Measurements from ENCODE around the gene SIRT4.
"Not testable (repeated sequence)": the region's sequence is repeated elsewhere in the genome, so short reads cannot be mapped to it uniquely, and the experiment has no call there.

SIRT4 gene

DNA sequence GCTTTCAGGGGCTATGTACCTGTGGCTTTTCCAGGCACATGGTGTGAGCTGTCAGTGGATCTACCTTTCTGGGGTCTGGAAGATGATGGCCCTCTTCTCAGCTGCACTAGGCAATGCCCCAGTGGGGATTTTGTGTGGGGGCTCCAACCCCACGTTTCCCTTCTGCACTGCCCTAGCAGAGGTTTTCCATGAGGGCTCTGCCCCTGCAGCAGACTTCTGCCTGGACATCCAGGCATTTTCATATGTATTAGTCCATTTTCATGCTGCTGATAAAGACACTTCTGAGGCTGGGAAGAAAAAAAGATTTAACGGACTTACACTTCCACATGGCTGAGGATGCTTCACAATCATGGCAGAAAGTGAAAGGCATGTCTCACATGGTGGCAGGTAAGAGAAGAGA lies 34.3 kb downstream of the SIRT4 start:
- DNase-seq: not testable (repeated sequence)

DNA sequence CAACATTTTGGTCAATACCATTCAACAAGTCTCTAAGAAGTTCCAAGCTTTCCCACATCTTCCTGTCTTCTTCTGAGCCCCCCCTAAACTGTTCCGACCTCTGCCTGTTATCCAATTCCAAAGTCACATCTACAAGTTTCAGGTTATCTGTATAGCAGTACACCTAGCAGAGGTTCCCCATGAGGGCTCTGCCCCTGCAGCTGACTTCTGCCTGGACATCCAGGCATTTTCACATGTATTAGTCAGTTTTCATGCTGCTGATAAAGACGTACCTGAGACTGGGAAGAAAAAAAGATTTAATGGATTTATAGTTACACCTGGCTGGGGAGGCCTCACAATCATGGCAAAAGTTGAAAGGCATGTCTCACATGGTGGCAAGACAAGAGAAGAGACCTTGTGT lies 35.6 kb downstream of the SIRT4 start:
- no peak for DNase-seq

DNA sequence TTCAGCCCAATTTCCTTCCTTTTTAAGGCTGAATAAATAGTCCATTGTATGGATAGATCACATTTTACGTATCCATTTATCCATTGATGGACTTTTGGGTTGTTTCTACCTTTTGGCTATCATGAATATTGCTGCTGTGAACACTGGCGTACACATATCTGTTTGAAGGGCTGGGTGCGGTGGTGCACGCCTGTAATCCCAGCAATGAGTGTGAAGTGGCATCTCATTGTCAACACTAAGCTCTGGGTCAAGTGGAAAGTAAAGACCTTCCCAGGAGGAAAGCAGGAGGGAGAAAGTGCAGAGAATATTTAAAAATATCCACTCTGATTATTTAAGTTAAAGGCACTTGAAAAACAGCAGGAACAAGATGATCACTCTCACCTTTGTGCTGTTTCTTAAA lies 37.1 kb downstream of the SIRT4 start:
- DNase-seq: no peak

DNA sequence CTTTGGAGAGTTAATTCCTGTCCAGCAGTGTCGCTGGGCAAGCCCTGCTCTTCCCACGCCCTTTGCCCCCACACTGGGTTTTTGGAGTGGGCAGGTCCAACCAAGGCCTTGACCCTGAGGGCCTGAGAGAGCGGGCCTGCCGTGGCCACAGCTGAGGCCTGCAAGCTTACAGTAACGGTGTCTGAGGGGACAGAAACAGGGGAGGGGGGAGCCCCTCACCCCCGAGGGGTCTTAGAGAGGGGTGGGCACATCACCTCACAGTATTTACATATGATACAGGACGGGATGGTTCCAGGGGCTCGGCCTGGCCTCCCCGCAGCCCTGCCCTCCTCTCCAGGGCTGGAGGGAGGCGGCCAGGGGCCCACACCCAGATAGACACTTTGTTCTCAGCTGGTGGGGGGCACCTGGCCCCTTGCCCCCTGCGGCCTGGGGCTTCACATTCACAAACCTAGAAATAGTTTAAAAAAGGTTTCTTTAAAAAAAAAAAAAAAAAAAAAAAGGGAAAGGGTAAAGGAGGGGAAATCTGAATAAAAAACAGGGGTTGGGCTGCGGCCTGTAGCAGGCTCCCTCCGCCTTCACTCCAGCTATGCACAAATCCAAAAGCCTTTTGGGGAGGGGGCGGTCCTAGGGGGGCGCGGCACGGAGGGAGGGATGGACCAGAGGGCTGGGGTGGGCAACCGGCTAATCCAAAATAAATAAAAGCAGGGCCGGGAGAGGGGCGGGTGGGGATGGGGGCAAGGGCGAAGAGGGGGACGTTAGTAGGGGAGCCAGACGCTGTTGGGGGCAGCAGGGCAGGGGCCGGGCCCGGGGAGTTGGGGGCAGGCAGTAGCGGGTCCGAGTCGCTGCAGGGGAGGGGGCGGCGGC lies 40.3 kb downstream of the SIRT4 start:
- no peak for DNase-seq

DNA sequence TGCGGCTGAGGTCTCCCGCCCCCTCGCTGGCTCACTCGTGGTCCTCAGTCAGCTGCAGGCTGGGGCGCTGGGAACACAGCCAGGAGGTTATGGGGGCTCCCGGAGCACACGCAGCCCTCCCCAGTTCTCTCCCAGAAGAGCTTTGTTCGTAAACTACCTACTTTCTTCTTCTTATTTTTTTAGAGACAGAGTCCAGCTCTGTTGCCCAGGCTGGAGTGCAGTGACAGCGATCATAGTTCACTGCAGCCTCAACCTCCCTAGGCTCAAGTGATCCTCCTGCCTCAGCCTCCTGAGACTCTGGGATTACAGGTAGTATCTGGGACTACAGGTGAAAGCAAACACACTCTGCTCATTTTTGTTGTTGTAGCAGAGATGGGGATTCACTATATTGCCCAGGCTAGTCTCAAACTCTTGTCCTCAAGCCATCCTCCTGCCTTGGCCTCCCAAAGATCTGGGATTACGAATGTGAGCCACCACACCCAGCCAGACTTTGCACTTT lies 41.0 kb downstream of the SIRT4 start:
- no peak for DNase-seq

DNA sequence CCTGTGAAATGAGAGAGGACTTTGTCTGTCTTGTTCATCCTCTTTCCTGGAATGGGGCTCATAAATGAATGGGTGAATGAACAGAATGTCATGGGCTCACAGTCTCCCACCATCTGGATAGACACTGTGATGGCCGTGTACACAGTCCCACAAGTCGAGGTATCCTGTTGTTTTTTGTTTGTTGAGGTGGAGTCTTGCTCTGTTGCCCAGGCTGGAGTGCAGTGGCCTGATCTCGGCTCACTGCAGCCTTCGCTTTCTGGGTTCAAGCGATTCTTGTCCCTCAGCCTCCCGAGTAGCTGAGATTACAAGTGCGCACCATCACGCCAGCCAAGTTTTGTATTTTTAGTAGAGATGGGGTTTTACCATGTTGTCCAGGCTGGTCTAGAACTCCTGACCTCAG lies 41.6 kb downstream of the SIRT4 start:
- DNase-seq: no peak

DNA sequence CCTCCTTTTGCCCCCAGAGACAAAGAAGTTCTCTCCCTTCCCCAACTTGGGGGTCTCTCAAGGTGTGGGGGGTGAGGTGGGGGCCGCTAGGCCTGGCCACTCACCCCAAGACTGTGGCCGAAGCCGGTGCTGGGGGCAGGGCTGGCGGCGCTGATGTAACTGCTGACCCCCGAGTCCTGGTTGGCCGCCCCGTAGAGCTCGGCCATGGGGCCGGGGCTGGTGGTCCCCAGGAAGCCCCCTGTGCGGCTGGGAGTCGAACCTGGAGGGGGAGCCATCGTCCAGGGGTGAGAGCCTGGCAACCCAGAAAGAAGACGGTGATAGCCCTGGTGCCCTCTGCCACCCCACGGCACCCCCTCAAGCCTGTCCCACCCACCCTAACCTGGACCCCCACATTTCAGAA lies 43.9 kb downstream of the SIRT4 start:
- no peak for DNase-seq

DNA sequence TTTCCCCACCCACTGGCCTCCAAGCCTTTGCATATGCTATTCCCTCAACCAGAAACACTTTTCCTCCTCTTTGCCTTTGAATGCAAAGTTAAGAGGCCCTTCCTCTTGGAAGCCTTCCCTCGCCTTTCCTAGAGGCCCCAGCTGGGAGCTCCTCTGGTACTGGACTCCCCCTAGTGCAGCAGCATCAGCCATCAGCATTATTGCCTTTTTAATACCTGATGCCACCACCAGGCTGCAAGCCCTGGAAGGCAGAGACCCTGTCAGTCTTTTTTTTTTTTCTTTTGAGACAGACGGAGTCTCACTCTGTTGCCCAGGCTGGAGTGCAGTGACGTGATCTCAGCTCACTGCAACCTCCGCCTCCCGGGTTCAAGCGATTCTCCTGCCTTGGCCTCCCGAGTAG lies 44.6 kb downstream of the SIRT4 start:
- DNase-seq: no peak

DNA sequence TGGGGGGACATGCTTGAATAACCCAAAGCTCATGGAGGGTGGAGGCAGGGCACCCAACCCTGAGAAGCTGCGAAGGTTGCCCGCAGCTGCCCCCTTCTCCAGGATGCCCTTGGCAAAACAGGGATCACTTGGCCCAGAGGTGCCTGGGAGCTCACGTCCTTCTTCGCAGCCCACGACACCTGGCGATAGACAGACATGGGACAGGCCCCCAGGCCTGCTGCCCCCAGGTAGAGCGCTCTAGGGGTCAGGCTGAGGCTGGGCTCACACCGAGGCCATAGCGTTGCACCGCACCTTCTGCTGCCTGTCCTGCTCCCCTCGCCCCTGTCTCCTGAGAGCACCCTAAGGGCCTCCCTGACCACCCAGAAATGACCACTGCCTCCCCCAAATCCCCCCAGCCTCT lies 45.6 kb downstream of the SIRT4 start:
- no peak for DNase-seq

DNA sequence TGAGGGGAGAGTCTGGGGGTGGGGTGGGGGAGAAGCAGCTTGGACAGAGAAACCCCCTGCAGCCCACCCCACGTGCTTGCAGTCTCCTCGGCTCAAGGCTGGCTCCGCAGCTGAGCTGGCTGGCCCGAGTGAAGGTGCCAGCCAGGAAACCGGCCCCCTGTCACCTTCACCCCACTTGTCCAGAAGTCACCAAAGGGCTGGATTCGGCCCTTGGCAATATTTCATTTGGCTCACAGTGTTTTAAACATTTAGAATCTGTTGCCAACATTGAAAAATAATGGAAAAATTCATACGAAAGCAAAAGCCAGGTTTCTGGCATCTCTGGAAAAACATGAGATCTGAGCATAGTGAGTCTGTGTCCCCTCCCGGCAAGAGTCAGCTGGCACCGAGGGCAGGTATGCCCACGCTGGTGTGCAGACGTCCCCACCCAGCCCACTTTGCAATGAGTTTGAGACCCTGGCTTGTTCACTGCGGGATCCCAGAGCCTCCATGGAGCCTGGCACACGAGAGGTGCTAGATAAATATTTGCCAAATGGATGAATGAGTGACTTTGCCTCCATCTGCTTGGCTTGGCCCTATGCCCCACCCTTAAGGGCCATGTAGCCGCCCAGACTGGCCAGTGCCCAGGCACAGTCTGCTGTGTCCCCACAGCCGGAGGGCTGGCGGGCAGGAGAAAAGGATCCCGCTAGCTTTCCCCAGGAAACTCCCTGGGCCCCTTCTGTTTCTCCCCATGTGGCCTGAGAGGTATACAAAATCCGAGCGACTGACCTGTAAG lies 48.6 kb downstream of the SIRT4 start:
- peak; percentile 94 for DNase-seq

DNA sequence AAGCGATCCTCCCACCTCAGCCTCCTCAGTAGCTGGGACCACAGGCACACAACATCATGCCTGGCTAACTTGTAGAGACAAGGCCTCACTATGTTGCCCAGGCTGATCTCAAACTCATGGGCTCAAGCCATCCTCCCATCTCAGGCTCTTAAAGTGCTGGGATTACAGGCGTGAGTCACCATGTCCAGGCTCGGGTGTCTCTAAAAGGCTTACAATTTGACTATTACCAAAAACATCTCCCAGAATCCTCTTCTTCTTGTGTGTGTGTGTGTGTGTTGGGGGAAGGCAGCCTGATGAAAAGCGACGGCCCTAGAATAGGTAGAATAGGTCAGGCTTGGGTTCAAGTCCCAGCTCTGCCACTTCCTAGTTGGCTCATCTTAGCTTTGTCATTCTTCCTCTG lies 50.0 kb downstream of the SIRT4 start:
- DNase-seq: no peak

DNA sequence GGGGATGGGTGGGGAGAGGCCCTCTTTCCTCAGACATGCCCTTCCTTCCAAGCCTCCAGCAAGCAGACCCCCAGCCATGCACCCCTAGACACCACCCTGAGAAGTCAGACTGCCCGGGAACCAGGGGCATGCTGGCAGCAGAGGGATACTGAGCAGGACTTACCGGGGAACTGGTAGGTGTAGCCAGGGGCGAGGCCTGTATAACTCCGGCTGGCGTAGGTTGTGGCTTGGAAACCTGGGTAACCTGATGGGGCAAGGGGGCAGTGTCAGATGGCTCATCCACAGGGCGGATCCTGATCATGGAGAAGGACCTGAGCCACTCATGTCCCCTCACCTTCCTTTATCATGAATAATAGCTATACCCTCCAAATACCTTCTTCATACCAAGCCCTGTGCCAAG lies 51.0 kb downstream of the SIRT4 start:
- DNase-seq: no peak

DNA sequence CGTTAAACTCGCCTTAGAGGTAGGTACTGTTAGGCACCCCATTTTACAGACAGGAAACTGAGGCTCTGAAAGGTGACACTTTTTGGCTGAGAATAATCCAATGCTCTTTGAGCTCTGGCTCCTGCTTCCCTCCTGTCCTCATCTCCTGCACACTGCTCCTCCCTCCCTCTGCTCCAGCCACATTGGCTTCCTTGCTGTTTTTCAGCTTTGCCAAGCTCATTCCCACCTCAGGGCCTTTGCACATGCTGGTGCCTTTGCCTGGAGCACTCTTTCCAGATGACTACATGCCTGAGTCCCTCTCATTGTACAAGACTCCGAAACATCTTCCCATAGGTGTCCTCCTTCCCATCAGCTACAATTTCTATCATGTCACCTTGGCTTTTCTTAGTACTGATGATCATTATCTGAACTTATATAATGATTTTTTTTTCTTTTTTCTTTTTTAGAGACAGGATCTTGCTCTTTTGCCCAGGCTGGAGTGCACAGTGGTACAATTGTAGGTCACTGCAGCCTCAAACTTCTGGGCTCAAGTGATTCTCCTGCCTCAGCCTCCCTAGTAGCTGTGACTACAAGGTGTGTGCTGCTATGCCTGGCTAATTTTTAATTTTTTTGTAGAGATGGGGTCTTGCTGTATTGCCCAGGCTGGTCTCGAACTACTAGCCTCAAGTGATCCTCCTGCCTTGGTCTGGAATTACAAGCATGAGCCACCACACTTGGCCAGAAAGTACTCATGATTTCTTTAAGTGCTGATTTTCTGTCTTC lies 51.6 kb downstream of the SIRT4 start:
- no peak for DNase-seq

DNA sequence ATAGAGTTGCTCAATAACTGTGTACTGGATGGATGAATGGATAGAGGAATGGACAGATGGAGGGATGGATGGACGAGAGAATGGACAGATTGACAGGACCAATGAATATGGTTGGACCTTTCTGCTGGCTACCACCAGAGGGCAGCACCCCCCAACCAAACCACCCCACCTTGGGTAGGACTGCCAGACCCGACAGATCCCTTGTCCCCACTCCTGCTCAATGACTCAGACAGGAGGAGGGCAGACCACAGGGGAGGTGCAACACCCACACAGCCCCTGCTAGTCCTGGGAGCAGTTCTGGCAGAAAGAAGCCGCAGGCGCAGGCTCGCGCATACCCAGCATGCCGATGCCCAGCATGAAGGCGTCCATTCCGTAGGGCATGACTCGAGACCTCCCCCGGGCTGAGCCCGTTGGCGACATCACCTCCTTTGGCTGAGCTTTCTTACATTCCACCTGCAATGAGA lies 54.5 kb downstream of the SIRT4 start:
- DNase-seq: peak; percentile 83

DNA sequence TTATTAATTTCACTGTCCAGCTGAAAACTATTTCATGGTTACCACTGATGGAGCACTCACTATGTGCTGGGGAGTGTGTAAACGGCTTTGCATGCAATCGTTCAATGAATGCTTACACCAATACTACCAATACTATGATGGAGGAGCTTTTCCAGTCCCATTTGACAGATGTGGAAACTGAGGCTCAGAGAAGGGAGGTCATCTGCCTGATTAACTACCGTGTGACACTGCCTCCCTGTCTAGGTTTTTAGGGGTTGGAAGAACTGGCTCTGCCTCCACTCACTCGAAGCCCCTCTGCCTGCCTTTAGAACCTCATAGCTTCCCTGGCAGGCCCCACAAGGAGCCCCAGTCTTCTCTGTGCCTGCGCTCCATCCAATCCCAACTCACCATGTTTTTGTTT lies 55.0 kb downstream of the SIRT4 start:
- no peak for DNase-seq

DNA sequence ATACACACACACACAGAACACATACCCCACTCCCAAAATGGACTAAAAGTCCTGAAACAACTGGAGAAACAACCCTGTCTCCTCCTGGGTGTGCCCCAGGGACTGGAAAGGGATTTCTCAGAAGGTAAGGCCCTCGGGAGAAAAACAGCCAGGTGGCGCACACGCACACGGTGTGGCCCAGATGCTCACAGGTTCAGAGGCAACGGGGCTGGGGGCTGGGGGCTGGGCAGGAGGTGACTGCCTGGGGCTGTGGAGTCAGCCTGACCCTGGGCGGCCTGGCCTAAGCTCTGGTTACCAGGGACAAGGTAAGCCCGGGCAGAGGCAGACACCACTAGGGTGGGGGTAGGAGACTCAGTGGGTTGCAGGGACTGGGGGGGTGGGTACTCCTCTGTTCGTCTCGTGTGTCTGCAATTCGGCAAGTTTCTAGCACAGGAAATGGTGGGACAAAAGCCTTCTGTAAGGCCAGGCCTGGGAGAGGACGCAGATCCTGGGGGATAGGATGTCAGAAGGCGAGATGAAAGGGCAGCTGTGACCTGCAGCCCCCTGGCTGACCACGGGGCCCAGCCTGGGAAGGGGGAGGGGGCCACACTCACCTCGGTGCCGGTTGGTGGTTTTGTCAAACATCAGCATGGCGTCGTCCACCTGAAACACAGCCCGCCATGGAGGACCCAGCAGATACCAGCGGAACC lies 56.4 kb downstream of the SIRT4 start:
- peak; percentile 72 for DNase-seq

DNA sequence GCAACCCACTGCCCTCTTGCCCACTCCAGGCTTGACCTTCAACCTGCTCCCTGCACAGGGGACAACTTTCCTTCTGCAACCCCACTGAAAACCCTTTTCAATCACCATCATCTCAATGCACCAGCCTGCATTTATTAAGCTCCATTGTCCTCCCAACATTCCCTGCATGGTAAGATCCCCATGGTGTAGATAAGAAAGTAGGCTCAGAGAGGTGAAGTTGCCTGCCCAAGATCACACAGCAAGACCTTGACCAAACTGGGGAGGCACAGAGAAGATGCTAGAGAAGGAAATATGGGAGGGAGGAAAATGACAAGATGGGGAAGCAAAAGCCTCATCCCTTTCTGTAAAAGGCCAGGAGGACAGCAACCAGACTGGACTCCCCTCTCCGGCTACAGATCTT lies 57.0 kb downstream of the SIRT4 start:
- no peak for DNase-seq

DNA sequence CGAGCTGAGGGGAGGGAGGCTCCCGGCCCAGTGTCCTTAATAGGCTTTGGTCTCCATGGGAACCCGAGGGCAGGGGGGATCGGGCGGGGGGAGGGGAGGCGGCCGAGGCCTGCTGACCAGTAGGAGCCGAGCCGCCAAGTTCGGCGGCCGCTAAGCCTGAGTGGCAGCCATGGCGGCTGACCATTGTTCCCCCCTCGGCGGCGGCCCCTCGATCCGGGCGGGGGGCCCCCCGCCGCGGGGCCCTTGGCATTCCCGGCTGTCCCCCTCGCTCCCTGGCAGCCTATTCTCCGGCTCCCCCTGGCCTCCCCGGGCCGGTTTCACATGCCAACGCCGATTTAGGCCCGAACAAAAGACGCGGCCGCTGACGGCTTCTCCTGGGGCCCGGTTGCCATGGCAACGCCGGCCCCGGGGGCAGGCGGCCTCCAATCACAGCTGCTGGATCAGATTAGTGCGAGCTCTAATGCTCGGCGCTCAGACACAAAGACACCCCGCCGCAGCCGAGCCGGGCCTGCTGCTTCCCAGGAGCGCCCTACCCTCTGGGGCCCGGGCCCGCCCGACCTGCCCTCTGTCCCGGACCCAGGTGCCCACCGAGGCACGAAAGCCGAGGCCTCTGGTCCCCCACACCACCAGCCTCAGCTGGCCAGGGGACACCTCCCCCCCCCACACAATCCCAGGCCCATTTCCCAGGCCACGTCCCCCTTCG lies 59.5 kb downstream of the SIRT4 start:
- DNase-seq: peak; percentile 99

All from NCI-H69 (cell line).